PC-3 (cell line): Measurements from ENCODE around the gene PLSCR3. TPM values are rescaled to one million over a fixed set of nuclear protein-coding genes. Genes with fewer than 3 reads are reported as not detected.
A peak's percentile ranks its signal among the peaks of the same experiment; 100 is the strongest.

Experiments used
- ATAC-seq: fragments of 200-7000 bp; cut with Tn5 transposase; 2 replicates; pipeline ENCODE4 v1.9.1; 2020; ENCODE audit warnings: mild to moderate bottlenecking, moderate library complexity
- BruUV-seq: library from RNA; stranded (reverse); fragments of 400-500 nt; replicated peaks from 2 replicates; lab custom pipeline; 2021; lab: Mats Ljungman, UMichigan
- CTCF ChIA-PET: fragments of 300-600 bp; sonication (Branson Sonifier 250); formaldehyde crosslinking; loops from one replicate; lab custom pipeline; 2022; ENCODE audit warnings: antibody characterized with exemption; lab: Charles Lee
- POLR2A ChIA-PET: fragments of 300-600 bp; sonication (Branson Sonifier 250); formaldehyde crosslinking; loops from one replicate; lab custom pipeline; 2022; ENCODE audit warnings: antibody characterized with exemption; ENCODE audit not compliant: unreplicated experiment; lab: Charles Lee
- DNase-seq: peaks from one replicate; pipeline ENCODE4 v3.0.0-alpha.2; 2015
- H2AFZ ChIP-seq: fragments of 300-600 bp; sonication (generic); 2 replicates; pipeline ENCODE4 v1.6.0; 2016; ENCODE audit warnings: antibody characterized with exemption, low read length
- H3F3A ChIP-seq: fragments of 300-600 bp; sonication (generic); one replicate; pipeline ENCODE4 v1.6.0; 2017; ENCODE audit warnings: antibody characterized with exemption, low read length, control low read depth, mild to moderate bottlenecking; ENCODE audit not compliant: unreplicated experiment
- H3K27ac ChIP-seq: fragments of 300-600 bp; sonication (generic); 2 replicates; pipeline ENCODE4 v1.5.1; 2016; ENCODE audit warnings: mild to moderate bottlenecking, low read length
- H3K27me3 ChIP-seq: fragments of 300-600 bp; sonication (generic); 2 replicates; pipeline ENCODE4 v1.6.1; 2016; ENCODE audit warnings: low read length, mixed read lengths
- H3K36me3 ChIP-seq: fragments of 300-600 bp; sonication (generic); 2 replicates; pipeline ENCODE4 v1.6.1; 2016; ENCODE audit warnings: low read depth, mixed run types, low read length, mixed read lengths
- H3K4me1 ChIP-seq: fragments of 300-600 bp; sonication (generic); 2 replicates; pipeline ENCODE4 v1.5.1; 2016; ENCODE audit warnings: low read length; ENCODE audit not compliant: insufficient read depth
- H3K4me2 ChIP-seq: fragments of 300-600 bp; sonication (generic); 2 replicates; pipeline ENCODE4 v1.6.0; 2016; ENCODE audit warnings: low read length
- H3K4me3 ChIP-seq: fragments of 300-600 bp; sonication (generic); 2 replicates; pipeline ENCODE4 v1.5.1; 2016; ENCODE audit warnings: mild to moderate bottlenecking, low read length, mixed read lengths
- H3K79me2 ChIP-seq: fragments of 300-600 bp; sonication (generic); 2 replicates; pipeline ENCODE4 v1.6.1; 2017; ENCODE audit warnings: low read length, mixed read lengths
- H3K9ac ChIP-seq: fragments of 300-600 bp; sonication (generic); 2 replicates; pipeline ENCODE4 v1.6.0; 2016; ENCODE audit warnings: mild to moderate bottlenecking, low read length
- H3K9me2 ChIP-seq: fragments of 300-600 bp; sonication (generic); replicated peaks from 2 replicates; pipeline ENCODE4 v1.6.1; 2016; ENCODE audit warnings: mixed run types, low read length, mixed read lengths
- H3K9me3 ChIP-seq: fragments of 300-600 bp; sonication (generic); 2 replicates; pipeline ENCODE4 v1.6.1; 2016; ENCODE audit warnings: low read length, mixed read lengths
- H4K20me1 ChIP-seq: fragments of 300-600 bp; sonication (generic); 2 replicates; pipeline ENCODE4 v1.6.1; 2016; ENCODE audit warnings: low read length, mixed read lengths
- CTCF ChIP-seq: fragments of 300-600 bp; sonication (generic); conservative IDR thresholded peaks from 2 replicates; pipeline ENCODE4 v1.5.1; 2017; ENCODE audit warnings: antibody characterized with exemption, low read depth, mild to moderate bottlenecking, low read length
- EZH2 ChIP-seq: fragments of 300-600 bp; sonication (generic); IDR thresholded peaks from one replicate; pipeline ENCODE4 v1.6.1; 2017; ENCODE audit warnings: antibody characterized with exemption, mild to moderate bottlenecking, low read length; ENCODE audit not compliant: unreplicated experiment
- EZH2phosphoT487 ChIP-seq: fragments of 300-600 bp; sonication (generic); IDR thresholded peaks from 2 replicates; pipeline ENCODE4 v1.6.1; 2018; ENCODE audit warnings: mild to moderate bottlenecking, antibody characterized with exemption, low read length, borderline replicate concordance
- intact Hi-C: fragments of 100-400 bp; cut with micrococcal nuclease; formaldehyde crosslinking; loops from 2 replicates; pipeline ENCODE4 v1.9.0; 2023
- total RNA-seq: library from RNA; depleted of rRNA; stranded (reverse); fragments of >200 nt; gene quantifications from 2 replicates; pipeline ENCODE4 v1.2.3, GENCODE V29; 2014

The PLSCR3 gene
- total RNA-seq, 1 experiment from 2014 or later = 62.7 TPM

GRCh38 chr17:7405350-7406234 lies 11.3 kb upstream of the PLSCR3 start:
- Histone ChIP-seq H3K4me1 (peaks cover 9% of the 10 kb centered on the region), H3K27me3 (no peaks in the 10 kb centered on the region), H3F3A (no peaks in the 10 kb centered on the region), H3K4me3 (peak overlapping the region; percentile 81), H2AFZ (peak overlapping the region; percentile 71), H3K4me2 (peak overlapping the region; percentile 93), H3K79me2 (peaks cover 6% of the 10 kb centered on the region; the same call in 1 of the 2 replicates), H3K36me3 (no peaks in the 10 kb centered on the region), H3K27ac (no peak overlapping the region), H4K20me1 (no peaks in the 10 kb centered on the region), H3K9ac (peak overlapping the region; percentile 60), H3K9me3 (no peaks in the 10 kb centered on the region), H3K9me2 (no peaks in the 10 kb centered on the region)
- ATAC-seq = no peak
- POLR2A ChIA-PET = no interaction called here
- CTCF ChIA-PET = no interaction called here
- no peak for DNase-seq
- no peak for TF ChIP-seq CTCF
- TF ChIP-seq EZH2phosphoT487 = no peak
- TF ChIP-seq EZH2 = no peak
- intact Hi-C loops = no loop called here
- TSS peak; percentile 40 for BruUV-seq

- BruUV-seq = no TSS peak
- no peaks in the 10 kb centered on the region for H3K36me3 ChIP-seq
- intact Hi-C loops = loop anchor here (1.0 kb wide), 2 partner anchors 11 to 30 kb away; partner anchors contain the start of genes PLSCR3 and TMEM102
- no peaks in the 10 kb centered on the region for H3F3A ChIP-seq
- ChIA-PET POLR2A (interaction anchor here (0.6 kb wide), 1 partner anchor 157 kb away, joined by 3 read pairs; no protein-coding TSS in a partner anchor), CTCF (interaction anchor here (0.8 to 1.1 kb wide), 4 partner anchors 11 to 284 kb away, joined by 3 to 6 read pairs (median 4); partner anchors contain the start of genes ACADVL, DLG4 and PLSCR3)
- peak overlapping the region; percentile 81 for H3K4me3 ChIP-seq
- no peak overlapping the region for H3K27ac ChIP-seq
- H3K27me3 ChIP-seq = no peaks in the 10 kb centered on the region
- no peak for TF ChIP-seq EZH2phosphoT487
- no peak for TF ChIP-seq CTCF
- H2AFZ ChIP-seq = peak overlapping the region; percentile 71
- no peaks in the 10 kb centered on the region for H3K9me2 ChIP-seq
- H3K4me1 ChIP-seq = peaks cover 9% of the 10 kb centered on the region
- H3K9ac ChIP-seq = peak overlapping the region; percentile 60
- no peaks in the 10 kb centered on the region for H3K9me3 ChIP-seq
- H4K20me1 ChIP-seq = no peaks in the 10 kb centered on the region
- H3K79me2 ChIP-seq = peaks cover 6% of the 10 kb centered on the region; the same call in 1 of the 2 replicates
- DNase-seq = no peak
- peak; percentile 28 for ATAC-seq
- peak overlapping the region; percentile 93 for H3K4me2 ChIP-seq
Observed at GRCh38 chr17:7404737-7405349, 10.5 kb upstream of the PLSCR3 start.
